ENCODE measurements around the gene PTPN1.

Gene PTPN1

DNA sequence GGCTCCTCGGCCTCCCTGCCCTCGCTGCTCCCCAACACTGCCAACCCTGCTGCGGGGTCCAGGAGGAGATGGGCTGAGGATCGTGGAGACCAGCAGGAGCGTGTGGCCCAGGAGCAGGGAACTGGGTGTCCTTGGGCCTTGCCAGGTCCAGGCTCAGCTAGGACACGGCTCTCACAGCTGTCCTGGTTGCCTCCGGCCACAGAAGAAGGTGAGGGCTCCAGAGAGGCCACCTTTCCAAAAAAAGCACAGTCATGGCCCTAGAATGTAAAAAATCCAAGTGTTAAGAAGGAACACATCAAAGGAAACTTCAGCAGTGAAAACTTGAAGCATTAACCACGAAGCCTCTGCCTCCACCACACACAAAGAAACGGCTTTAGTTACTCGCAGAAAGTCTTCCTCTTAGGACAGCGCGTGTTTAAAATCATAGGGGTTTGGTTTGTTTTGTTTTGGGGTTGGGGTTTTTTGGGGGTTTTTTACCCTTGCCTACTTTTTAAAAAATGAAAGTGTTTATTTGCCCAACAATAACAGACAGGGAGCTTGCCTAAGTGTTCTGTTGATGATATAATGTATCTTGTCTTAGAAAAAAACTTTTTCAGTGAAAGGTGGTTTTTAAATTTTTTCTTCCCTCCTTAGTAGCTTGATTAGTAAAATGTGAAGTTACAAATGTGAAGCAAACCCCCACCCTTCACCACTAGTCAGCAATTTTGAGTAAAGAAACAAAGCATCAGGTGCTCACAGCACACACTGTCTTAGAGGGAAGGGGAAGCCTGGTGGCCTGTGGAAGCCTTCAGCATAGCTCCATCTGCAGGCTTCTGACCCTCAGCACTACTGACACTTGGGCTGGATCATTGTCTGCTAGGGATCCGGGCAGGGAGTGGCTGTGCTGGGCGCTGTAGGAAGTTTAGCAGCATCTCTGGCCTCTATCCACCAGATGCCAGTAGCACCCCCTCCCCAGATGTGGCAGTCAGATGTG is 60.0 kb downstream of the PTPN1 start:
- in situ Hi-C loops (cut with HindIII; ENCODE audit: low sequenced_read_pairs) = no loop called here

DNA sequence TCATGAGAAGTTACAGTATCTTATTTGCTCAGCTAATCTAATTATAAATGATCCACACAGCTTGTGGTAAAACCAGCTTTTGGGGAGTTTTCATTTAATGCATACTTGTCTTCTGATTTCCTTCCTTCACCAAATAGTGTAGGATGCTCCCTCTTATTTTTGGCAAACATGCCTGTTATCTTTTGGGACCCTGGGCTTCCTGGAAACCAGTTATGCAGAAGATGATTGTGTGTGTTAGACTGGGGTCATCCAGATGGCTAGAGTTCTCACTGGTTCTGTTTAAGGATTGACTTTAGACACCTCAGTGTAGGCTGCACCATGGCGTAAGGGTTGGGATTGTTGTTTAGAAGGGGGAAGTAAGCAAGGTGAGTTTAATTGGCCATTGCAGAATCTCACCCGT is 61.3 kb downstream of the PTPN1 start:
- in situ Hi-C loops (cut with HindIII; ENCODE audit: low sequenced_read_pairs) = no loop called here

DNA sequence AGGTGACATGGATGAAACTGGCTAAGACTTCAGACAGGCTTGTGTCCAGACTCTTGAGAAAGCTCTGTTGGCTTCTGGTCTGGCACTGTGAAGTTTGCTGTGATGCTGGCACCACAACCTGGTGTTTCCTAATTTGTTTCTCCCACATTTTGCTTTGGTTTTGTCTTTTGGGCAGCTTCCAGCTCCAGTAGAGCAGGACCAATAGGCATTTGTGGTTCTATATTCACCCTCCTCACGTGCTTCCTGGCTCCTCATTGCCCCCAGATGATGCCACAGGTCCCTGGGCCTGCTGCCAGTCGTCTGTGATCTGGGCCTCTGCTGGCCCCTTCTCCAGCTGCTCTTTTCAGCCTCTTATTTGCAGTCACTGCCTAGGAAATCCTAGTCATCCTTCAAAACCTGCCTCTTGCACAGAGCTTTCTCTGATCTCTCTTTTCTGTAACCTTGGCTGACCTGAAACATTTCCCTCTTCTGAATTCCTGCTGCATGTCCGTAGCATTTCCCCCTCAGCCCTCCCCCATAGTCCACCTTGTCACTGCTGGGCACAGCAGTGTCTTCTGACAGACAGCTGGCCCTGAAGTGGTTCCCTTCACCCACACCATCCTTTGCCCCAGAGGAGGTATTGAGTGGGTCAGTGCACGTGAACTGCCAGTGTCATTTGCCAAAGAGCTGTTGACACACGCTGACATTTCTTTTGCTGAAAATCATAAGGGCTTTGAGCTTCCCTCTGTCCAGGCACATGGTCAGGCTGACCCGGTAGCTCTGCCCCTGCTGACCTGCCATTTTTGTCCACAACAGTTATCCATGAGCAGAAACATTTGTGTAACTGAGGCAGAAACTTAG is 63.0 kb downstream of the PTPN1 start:
- in situ Hi-C loops (cut with HindIII; ENCODE audit: low sequenced_read_pairs) = no loop called here

DNA sequence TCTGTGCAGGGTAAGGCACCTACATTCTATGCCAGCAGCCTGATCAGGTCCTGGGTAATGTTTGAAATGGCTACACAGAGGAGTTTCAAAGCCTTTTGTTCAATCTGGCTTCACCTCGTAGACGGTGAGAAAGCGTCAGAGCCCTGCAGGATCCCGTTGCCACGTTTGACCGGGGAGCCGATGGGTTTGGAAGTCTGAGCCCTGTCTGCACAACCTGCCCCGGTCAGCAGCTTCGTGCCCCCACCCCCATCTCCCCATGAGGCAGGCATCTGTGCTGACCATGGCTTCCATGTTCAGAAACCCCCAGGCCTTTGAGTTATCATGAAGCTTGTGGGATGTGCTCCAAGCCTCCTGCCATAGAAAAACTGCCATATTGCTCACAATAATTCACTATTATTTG is 63.9 kb downstream of the PTPN1 start:
- in situ Hi-C loops (cut with HindIII; ENCODE audit: low sequenced_read_pairs) = no loop called here

DNA sequence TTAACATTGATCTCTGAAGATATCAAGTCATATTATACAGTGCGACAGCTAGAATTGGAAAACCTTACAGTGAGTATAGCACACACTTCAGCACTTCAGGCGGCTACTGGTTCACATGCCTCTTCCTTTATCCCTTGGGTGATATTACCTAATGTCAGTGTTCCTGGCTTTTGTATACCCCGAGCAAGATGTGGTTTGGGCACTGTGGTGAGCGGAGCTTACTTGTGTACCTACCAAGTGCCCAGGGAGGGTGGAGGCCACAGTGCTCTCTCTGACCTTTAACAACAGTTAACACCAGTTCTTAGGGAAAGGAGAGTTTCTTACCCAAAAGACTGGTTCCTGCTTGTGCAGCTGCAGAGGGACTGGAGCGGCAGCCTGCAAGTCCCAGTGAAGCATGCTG is 64.4 kb downstream of the PTPN1 start:
- in situ Hi-C loops (cut with HindIII; ENCODE audit: low sequenced_read_pairs) = no loop called here

DNA sequence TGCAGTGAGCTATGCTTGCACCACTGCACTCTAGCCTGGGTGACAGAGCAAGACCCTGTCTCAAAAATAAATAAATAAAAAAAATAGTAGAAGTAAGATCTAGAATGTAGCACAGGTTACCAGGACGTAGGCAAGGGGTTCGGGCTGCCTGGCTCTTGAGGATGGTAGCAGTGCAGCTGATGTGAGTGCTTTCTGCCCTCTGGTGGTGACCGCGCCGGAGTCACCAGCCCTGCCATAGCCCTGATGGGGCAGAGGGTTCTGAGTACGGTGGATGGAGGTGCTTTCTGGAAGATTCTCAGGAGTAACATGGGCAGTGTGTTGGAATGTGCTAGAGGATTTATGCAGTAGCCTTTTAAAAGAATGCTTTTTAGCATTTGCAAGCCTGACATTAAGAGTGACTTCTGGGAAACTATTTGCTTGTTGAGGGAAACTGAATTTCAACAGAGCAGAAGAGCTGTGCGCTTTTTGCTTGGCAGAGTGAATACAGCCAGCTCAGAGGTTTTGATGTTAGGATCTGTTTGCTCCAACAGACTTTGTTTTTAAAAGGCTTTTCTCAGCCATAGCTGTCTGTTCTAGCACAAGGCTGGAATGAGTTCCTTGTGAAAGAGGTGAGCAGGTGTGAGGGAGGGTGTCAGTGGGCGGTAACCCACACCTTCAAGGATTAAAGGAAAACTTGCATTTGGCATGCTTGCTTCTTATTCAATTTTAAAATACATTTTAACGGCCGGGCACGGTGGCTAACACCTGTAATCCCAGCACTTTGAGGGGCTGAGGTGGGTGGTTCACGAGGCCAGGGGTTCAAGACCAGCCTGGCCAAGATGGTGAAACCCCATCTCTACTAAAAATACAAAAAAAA is 65.9 kb downstream of the PTPN1 start:
- in situ Hi-C loops (cut with HindIII; ENCODE audit: low sequenced_read_pairs) = no loop called here

DNA sequence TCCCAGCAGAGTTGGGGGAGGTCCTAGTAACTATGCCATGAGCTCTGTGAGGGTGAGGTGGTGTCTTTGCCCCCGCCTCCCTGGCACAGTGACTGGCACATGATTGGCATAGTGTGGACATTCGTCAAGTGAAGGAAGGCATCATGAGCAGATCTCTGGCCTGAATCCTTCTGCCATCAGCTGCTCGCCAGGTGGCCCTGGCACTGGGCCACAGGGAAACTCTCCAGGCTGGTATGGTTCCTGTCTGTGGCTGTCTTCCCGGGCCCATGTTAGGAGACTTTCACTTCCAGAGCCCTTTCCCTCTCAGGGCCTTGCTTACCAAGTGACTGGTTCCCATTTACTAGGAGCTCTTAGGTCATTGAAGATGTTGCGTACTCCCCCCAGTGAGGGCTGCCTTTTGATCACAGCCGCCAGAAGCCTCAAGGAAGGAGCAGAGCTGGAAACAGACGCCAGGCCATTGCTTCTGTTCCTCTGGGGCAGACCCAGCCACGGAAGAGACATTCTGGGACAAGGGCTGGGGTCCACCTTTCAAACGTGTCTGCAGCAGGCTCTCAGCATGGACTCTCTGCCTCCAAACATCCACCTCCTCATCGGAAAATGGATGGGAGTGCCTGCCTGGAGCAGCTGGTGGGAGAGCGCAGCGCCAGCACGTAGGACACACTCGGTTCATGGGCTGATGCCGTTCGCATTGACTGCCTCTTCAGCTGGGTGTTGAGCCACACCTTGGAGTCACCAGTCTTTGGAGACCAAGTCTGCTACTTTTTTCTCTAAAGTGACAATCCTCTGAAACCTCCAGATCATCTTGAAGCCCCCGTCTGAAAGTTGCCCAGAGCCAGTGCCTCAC is 67.2 kb downstream of the PTPN1 start:
- in situ Hi-C loops (cut with HindIII; ENCODE audit: low sequenced_read_pairs) = no loop called here

DNA sequence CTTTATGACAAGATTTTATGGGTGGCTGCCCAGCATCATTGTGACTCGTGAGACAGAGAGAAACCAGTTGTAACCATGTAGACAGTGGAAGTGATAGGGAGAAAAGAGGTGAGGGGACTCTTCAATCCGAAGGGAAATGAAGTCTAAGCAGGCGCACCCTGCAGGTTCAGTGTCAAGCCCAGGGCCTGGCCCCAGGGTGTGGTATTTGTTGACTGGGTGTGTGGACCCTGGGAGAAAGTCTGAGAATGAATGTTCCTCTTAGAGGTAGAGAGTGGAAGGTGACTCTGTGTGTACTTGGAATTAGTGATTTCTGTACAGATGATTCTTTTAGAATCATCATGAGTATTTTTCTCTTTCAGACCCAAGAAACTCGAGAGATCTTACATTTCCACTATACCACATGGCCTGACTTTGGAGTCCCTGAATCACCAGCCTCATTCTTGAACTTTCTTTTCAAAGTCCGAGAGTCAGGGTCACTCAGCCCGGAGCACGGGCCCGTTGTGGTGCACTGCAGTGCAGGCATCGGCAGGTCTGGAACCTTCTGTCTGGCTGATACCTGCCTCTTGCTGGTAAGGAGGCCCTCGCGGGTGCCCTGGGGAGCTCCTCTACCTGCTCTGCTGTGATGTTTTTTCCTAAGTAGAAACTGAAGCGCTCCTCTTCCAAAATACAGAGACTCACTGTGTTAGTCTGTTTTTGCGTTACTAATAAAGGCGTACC is 68.0 kb downstream of the PTPN1 start:
- in situ Hi-C loops (cut with HindIII; ENCODE audit: low sequenced_read_pairs) = no loop called here

DNA sequence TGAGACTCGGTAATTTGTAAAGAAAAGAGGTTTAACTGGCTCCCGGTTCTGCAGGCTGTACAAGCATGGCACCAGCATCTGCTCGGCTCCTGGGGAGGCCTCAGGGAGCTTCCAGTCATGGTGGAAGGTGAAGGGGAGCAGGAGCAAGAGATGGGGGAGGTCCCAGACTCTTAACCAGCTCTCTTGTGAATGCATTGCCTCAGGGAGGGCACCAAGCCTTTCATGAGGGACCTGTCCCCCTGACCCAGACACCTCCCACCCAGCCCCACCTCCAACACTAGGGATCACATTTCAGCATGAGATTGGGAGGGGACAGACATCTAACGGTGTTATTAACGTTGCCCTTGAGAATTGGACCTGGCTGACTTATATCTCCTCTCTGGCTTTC is 68.6 kb downstream of the PTPN1 start:
- in situ Hi-C loops (cut with HindIII; ENCODE audit: low sequenced_read_pairs) = no loop called here

DNA sequence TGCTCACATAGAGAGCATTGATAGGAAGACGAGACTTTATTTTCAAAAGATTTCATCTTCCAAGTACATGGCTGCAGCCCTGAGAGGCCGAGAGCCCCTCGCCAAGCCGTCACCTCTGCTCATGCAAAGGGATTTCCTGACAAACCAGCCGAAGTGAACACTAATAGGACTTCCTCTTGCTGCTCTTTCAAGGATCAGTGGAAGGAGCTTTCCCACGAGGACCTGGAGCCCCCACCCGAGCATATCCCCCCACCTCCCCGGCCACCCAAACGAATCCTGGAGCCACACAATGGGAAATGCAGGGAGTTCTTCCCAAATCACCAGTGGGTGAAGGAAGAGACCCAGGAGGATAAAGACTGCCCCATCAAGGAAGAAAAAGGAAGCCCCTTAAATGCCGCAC is 69.3 kb downstream of the PTPN1 start:
- in situ Hi-C loops (cut with HindIII; ENCODE audit: low sequenced_read_pairs) = no loop called here

DNA sequence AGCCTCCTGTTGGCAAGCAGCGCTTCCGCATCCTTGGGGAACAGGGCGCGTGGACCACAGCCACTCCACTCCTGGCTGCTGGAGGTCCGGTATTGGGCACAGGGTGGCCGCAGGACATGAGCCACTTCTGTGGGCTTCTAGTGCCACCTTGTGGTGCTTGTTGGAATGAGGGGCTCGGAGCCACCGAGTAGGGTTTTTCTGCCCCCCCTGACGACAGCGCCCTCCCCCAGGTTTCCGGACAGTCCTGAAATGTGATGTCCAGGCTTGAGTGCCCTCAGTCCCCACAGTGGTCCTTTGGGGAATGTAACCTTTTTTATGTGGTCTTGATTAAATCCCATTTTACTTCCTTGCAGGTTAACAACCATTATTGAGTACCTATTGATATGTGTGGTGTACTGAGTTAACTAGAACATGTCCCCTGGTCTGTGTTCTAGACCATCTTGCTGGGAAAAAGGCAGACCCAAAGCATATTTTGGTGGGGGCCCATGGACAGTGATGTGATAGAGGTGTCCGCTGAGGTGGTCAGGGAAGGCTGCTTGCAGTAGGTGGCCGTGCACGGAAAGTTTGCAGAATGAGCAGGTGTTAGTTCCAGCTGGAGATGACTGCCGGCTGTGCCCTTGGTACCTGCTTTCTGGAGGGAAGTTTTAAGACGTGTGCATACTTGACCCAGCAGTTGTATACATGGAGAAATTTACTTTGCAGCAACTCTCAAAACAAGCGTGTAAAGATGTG is 70.0 kb downstream of the PTPN1 start:
- in situ Hi-C loops (cut with HindIII; ENCODE audit: low sequenced_read_pairs) = no loop called here

DNA sequence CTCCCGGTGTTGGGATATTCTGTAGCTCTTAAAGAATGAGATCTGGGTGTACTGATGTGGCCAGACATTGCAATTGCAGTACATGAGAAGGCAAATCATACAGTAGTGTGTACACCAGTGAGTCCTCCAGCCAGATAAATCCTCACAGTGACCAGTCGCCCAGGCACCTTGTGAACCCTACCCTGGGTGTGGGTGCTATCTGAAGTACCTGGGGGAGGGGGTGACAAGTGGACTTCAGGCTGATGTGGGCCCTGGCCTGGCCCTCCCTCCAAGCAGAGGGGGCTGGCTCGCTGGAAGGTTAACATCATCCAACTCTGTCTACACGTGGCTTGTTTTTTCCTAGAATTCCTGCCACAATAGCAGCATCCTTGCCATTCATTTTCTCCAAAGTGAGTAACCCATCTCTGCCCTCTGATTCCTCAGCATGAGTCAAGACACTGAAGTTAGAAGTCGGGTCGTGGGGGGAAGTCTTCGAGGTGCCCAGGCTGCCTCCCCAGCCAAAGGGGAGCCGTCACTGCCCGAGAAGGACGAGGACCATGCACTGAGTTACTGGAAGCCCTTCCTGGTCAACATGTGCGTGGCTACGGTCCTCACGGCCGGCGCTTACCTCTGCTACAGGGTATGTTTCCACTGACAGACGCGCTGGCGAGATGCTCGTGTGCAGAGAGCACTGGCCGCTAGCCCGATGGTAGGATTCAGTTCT is 70.8 kb downstream of the PTPN1 start:
- in situ Hi-C loops (cut with HindIII; ENCODE audit: low sequenced_read_pairs) = no loop called here

DNA sequence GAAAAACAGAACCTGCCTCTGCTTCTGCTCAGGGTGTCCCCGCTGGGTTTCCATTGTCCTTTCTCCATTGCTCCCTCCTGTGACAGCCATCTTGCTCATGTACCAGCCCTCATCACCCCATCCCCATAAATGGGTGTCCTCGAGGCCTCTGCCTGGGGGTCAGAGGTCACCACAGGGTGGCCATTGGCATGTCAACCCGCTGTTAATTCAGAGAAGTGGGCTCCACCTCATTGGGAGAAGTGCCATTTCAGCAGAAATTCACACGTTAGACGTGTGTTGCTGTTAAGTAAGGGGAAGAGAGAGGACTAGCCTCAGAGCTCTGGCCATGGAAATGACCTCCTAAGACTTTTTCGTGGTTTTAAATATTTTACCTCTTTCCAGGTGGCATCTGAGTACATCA is 71.9 kb downstream of the PTPN1 start:
- in situ Hi-C loops (cut with HindIII; ENCODE audit: low sequenced_read_pairs) = no loop called here

DNA sequence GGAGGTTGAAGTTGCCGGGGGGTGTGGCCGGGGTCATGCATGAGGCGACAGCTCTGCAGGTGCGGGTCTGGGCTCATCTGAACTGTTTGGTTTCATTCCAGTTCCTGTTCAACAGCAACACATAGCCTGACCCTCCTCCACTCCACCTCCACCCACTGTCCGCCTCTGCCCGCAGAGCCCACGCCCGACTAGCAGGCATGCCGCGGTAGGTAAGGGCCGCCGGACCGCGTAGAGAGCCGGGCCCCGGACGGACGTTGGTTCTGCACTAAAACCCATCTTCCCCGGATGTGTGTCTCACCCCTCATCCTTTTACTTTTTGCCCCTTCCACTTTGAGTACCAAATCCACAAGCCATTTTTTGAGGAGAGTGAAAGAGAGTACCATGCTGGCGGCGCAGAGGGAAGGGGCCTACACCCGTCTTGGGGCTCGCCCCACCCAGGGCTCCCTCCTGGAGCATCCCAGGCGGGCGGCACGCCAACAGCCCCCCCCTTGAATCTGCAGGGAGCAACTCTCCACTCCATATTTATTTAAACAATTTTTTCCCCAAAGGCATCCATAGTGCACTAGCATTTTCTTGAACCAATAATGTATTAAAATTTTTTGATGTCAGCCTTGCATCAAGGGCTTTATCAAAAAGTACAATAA is 72.5 kb downstream of the PTPN1 start:
- in situ Hi-C loops (cut with HindIII; ENCODE audit: low sequenced_read_pairs) = no loop called here

DNA sequence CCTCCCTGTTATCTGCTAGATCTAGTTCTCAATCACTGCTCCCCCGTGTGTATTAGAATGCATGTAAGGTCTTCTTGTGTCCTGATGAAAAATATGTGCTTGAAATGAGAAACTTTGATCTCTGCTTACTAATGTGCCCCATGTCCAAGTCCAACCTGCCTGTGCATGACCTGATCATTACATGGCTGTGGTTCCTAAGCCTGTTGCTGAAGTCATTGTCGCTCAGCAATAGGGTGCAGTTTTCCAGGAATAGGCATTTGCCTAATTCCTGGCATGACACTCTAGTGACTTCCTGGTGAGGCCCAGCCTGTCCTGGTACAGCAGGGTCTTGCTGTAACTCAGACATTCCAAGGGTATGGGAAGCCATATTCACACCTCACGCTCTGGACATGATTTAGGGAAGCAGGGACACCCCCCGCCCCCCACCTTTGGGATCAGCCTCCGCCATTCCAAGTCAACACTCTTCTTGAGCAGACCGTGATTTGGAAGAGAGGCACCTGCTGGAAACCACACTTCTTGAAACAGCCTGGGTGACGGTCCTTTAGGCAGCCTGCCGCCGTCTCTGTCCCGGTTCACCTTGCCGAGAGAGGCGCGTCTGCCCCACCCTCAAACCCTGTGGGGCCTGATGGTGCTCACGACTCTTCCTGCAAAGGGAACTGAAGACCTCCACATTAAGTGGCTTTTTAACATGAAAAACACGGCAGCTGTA is 73.4 kb downstream of the PTPN1 start:
- in situ Hi-C loops (cut with HindIII; ENCODE audit: low sequenced_read_pairs) = no loop called here

DNA sequence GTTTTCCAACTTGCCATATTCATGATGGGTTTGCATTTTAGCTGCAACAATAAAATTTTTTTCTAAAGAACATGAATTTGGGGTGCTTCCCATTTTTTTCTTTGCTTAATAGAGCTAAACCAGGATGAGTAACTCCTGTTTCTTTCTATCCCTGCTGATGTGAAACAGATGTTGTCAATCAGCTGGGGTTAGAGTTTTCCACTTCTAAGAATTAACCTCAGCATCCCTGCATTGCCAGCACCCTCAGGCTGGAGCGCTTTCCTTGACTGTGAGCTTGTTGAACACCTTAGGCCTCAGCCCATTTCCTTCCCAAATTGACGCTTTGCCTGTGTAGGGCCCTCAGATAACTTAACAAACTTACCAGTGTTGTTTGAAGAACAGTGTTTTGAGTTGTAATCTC is 74.5 kb downstream of the PTPN1 start:
- in situ Hi-C loops (cut with HindIII; ENCODE audit: low sequenced_read_pairs) = loop anchor here (5.0 kb wide), 1 partner anchor 102 kb away; no protein-coding TSS in a partner anchor

DNA sequence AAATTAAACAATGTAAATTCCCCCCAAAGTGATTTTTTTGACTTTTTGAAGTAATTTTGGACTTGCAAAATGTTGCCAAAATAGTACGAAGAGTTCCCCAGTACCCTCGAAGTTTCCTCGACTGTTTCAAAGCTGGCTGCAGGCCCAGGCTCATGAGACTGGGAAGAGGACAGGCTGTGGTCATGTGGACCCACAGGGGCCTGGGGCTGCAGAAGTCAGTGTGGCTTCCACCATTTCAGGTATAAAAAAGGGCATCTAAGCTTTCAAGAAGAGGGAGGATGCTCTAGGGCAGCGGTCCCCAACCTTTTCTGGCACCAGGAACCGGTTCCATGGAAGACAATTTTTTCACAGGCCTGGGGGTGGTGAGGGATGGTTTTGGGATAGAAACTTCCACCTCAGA is 75.0 kb downstream of the PTPN1 start:
- in situ Hi-C loops (cut with HindIII; ENCODE audit: low sequenced_read_pairs) = loop anchor here (5.0 kb wide), 1 partner anchor 103 kb away; no protein-coding TSS in a partner anchor
